Measurements from ENCODE around the gene PPM1H.

DNA sequence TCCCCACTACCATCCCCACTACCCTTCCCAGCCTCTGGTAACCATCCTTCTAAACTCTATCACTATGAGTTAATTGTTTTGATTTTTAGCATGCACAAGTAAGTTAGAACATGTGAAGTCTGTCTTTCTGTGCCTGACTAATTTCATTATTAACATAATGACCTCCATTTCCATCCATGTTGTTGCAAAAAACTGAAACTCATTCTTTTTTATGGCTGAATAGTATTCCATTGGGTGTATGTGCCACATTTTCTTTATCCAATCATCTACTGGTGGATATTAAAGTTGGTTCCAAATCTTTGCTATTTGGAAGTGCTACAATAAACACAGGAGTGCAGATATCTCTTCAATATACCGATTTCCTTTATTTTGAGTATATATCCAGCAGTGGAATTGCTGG, 13.2 kb upstream of the PPM1H start:
- no peak for TF ChIP-seq POLR2A (IDR thresholded peaks at IDR 0.05)
- TF ChIP-seq, protein P1, sequence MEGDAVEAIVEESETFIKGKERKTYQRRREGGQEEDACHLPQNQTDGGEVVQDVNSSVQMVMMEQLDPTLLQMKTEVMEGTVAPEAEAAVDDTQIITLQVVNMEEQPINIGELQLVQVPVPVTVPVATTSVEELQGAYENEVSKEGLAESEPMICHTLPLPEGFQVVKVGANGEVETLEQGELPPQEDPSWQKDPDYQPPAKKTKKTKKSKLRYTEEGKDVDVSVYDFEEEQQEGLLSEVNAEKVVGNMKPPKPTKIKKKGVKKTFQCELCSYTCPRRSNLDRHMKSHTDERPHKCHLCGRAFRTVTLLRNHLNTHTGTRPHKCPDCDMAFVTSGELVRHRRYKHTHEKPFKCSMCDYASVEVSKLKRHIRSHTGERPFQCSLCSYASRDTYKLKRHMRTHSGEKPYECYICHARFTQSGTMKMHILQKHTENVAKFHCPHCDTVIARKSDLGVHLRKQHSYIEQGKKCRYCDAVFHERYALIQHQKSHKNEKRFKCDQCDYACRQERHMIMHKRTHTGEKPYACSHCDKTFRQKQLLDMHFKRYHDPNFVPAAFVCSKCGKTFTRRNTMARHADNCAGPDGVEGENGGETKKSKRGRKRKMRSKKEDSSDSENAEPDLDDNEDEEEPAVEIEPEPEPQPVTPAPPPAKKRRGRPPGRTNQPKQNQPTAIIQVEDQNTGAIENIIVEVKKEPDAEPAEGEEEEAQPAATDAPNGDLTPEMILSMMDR (IDR thresholded peaks at IDR 0.05 in 4 of 5, conservative IDR thresholded peaks at IDR 0.05 in 1 of 5) = no peak

Data from gastrocnemius medialis (tissue), 4 donors.